BE2C (cell line): Measurements from ENCODE around the gene IGFBP2.

Experiments
- DNase-seq: peaks from one replicate; pipeline ENCODE4 v3.0.0-alpha.2; 2020
- H3K27me3 ChIP-seq: fragments of 250-450 bp; sonication (Bioruptor Pico); 2 replicates; pipeline ENCODE4 v1.5.1; 2020; ENCODE audit warnings: mild to moderate bottlenecking
- H3K36me3 ChIP-seq: fragments of 250-450 bp; sonication (Bioruptor Pico); 2 replicates; pipeline ENCODE4 v1.5.1; 2020; ENCODE audit warnings: mild to moderate bottlenecking
- H3K4me1 ChIP-seq: fragments of 250-450 bp; sonication (Bioruptor Pico); 2 replicates; pipeline ENCODE4 v1.5.1; 2020
- H3K4me3 ChIP-seq: 2 replicates; pipeline ENCODE4 v1.5.1; 2011; ENCODE audit warnings: low read depth, low read length
- H3K9me3 ChIP-seq: fragments of 250-450 bp; sonication (Bioruptor Pico); 2 replicates; pipeline ENCODE4 v1.5.1; 2020
- TF ChIP-seq, protein P1 (sequence below): IDR thresholded peaks from 2 replicates; pipeline ENCODE4 v1.5.1; 2012; ENCODE audit warnings: mild to moderate bottlenecking, low read depth, low read length

IGFBP2 gene

GRCh38 chr2:216657086-216657855 is 24.1 kb downstream of the IGFBP2 start:
- Histone ChIP-seq H3K9me3 (no peaks in the 10 kb centered on the region), H3K4me1 (peaks cover 13% of the 10 kb centered on the region), H3K27me3 (no peaks in the 10 kb centered on the region), H3K36me3 (peaks cover 27% of the 10 kb centered on the region), H3K4me3 (no peak overlapping the region)
- DNase-seq: peak; percentile 83
- TF ChIP-seq, protein P1, sequence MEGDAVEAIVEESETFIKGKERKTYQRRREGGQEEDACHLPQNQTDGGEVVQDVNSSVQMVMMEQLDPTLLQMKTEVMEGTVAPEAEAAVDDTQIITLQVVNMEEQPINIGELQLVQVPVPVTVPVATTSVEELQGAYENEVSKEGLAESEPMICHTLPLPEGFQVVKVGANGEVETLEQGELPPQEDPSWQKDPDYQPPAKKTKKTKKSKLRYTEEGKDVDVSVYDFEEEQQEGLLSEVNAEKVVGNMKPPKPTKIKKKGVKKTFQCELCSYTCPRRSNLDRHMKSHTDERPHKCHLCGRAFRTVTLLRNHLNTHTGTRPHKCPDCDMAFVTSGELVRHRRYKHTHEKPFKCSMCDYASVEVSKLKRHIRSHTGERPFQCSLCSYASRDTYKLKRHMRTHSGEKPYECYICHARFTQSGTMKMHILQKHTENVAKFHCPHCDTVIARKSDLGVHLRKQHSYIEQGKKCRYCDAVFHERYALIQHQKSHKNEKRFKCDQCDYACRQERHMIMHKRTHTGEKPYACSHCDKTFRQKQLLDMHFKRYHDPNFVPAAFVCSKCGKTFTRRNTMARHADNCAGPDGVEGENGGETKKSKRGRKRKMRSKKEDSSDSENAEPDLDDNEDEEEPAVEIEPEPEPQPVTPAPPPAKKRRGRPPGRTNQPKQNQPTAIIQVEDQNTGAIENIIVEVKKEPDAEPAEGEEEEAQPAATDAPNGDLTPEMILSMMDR: no peak

DNA sequence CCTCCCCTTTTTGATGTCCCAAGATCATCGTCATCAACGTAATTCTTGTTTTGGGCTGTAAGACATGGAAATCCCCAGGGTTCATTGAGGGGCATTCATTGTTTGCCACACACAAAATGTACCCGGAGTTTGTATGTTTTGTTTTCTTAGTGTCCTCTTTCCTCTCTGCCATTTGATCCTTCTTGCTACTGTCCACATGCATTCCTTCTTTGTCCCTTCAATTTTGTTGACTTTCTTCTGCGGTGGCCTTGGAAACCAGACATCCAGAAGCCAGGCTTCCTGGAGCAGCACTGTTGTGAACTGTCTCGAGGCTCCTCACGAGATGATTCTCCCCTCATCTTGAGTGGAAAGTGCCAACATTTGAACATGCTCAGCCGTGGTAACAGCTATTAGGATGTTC is 24.8 kb downstream of the IGFBP2 start:
- Histone ChIP-seq H3K36me3 (peaks cover 30% of the 10 kb centered on the region), H3K4me1 (peaks cover 13% of the 10 kb centered on the region)

GRCh38 chr2:216658757-216659156 is 25.5 kb downstream of the IGFBP2 start:
- TF ChIP-seq, protein P1: no peak
- Histone ChIP-seq H3K36me3 (peaks cover 35% of the 10 kb centered on the region), H3K4me3 (no peak overlapping the region), H3K27me3 (no peaks in the 10 kb centered on the region), H3K4me1 (peaks cover 13% of the 10 kb centered on the region), H3K9me3 (no peaks in the 10 kb centered on the region)
- no peak for DNase-seq

More for the DNA sequence above, 24.8 kb downstream of the IGFBP2 start:
- no peak overlapping the region for H3K4me3 ChIP-seq
- TF ChIP-seq, protein P1: no peak
- no peaks in the 10 kb centered on the region for H3K9me3 ChIP-seq
- DNase-seq: no peak
- no peaks in the 10 kb centered on the region for H3K27me3 ChIP-seq

DNA sequence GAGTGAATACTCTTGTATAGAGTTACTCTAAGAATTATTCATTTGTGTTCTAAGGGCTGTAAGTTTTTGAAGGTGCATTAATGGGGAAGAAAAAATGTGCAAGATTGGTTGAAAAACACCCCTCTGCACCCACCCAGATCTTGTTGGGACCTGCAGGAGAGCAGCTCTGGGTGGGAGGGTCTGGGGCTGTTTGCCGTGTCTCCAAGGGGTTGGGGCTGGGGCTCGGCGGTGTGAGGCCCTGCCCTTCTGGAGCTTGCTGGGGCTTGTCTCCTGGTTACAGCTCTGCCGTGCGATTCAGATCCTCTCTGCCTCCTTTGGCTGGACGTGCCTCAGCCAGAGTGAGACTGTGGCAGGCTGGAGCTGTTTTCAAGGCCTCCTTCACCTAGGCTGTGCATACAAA is 26.1 kb downstream of the IGFBP2 start:
- TF ChIP-seq, protein P1: no peak
- Histone ChIP-seq H3K27me3 (no peaks in the 10 kb centered on the region), H3K9me3 (no peaks in the 10 kb centered on the region), H3K4me3 (no peak overlapping the region), H3K36me3 (peaks cover 35% of the 10 kb centered on the region), H3K4me1 (peaks cover 14% of the 10 kb centered on the region)
- DNase-seq: no peak

- DNase-seq: no peak
- Histone ChIP-seq H3K9me3 (no peaks in the 10 kb centered on the region), H3K36me3 (peaks cover 35% of the 10 kb centered on the region), H3K4me3 (no peak overlapping the region), H3K4me1 (peaks cover 25% of the 10 kb centered on the region), H3K27me3 (no peaks in the 10 kb centered on the region)
- TF ChIP-seq, protein P1: no peak
Measured at GRCh38 chr2:216660496-216660895, 27.3 kb downstream of the IGFBP2 start.

- H3K9me3 ChIP-seq: no peaks in the 10 kb centered on the region
- DNase-seq: no peak
- TF ChIP-seq, protein P1: no peak
- H3K4me1 ChIP-seq: peaks cover 30% of the 10 kb centered on the region
- H3K36me3 ChIP-seq: peaks cover 35% of the 10 kb centered on the region
- no peak overlapping the region for H3K4me3 ChIP-seq
- no peaks in the 10 kb centered on the region for H3K27me3 ChIP-seq
Measured at GRCh38 chr2:216661051-216661450, 27.8 kb downstream of the IGFBP2 start.
